ENCODE results near the gene TOMM6.

The TOMM6 gene

GRCh38 chr6:41832263-41832662, 44.8 kb downstream of the TOMM6 start:
- TF ChIP-seq CTCF (IDR thresholded peaks at IDR 0.05; ENCODE audit: low read depth, low read length), result no peak
- no peak for DNase-seq (ENCODE audit: extremely low read depth, low read depth)

DNA sequence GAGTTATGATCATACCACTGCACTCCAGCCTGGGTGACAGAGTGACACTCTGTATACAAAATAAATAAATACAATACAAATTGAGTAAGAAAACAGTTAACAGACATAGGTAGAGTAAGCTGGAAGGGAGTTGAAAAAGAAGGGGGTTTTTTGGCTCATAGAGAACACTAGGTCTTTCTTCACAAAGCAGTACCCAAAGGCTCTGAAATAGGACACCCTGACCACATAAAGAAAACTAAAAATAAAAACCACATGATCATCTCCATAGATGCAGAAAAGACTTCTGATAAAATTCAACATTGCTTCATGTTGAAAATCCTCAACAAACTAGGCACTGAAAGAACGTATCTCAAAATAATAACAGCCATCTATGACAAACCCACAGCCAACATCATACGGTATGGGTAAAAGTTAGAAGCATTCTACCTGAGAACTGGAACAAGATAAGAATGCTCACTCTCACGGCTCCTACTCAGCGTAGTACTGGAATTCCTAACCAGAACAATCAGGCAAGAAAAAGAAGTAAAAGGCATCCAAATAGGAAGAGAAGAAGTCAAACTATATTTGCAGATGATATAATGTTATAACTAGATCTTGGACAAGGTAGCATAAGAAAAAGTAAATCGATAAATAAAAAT, 48.6 kb downstream of the TOMM6 start:
- no peak for TF ChIP-seq CTCF (IDR thresholded peaks at IDR 0.05; ENCODE audit: low read depth, low read length)
- peak; percentile 1 for DNase-seq (ENCODE audit: extremely low read depth, low read depth)

GRCh38 chr6:41836660-41837052, 49.2 kb downstream of the TOMM6 start:
- no peak for TF ChIP-seq CTCF (IDR thresholded peaks at IDR 0.05; ENCODE audit: low read depth, low read length)
- DNase-seq (ENCODE audit: extremely low read depth, low read depth), result no peak
